SU-DHL-6 (cell line): ENCODE data around the gene LKAAEAR1.

Source experiments
- H2AFZ ChIP-seq: fragments of 200-600 bp; sonication (generic); 2 replicates; pipeline ENCODE4 v1.6.1; 2014; ENCODE audit warnings: low read depth, mild to moderate bottlenecking, moderate library complexity, mixed read lengths, antibody characterized with exemption, low read length; ENCODE audit not compliant: severe bottlenecking
- H3F3A ChIP-seq: fragments of 200-600 bp; shearing (Covaris generic); 2 replicates; pipeline ENCODE4 v1.6.0; 2016; ENCODE audit warnings: antibody characterized with exemption, mild to moderate bottlenecking; ENCODE audit not compliant: insufficient read depth
- H3K27ac ChIP-seq: fragments of 200-600 bp; sonication (generic); 2 replicates; pipeline ENCODE4 v1.5.1; 2016; ENCODE audit warnings: low read depth, mild to moderate bottlenecking, low read length, moderate library complexity, mixed read lengths
- H3K27me3 ChIP-seq: fragments of 200-600 bp; sonication (generic), shearing (Covaris generic); 2 replicates; pipeline ENCODE4 v1.6.0; 2014; ENCODE audit warnings: mild to moderate bottlenecking, low read length
- H3K36me3 ChIP-seq: fragments of 200-600 bp; sonication (generic); 2 replicates; pipeline ENCODE4 v1.6.1; 2014; ENCODE audit warnings: mild to moderate bottlenecking, low read length, mixed read lengths
- H3K4me2 ChIP-seq: fragments of 300-600, 200-600 bp; shearing (Covaris generic), sonication (generic); 2 replicates; pipeline ENCODE4 v1.6.0; 2014; ENCODE audit warnings: low read length, low read depth, mild to moderate bottlenecking; ENCODE audit not compliant: poor library complexity, severe bottlenecking
- H3K4me3 ChIP-seq: fragments of 200-600 bp; sonication (generic); 2 replicates; pipeline ENCODE4 v1.5.1; 2014; ENCODE audit warnings: antibody characterized with exemption, low read length, mild to moderate bottlenecking, mixed read lengths; ENCODE audit not compliant: insufficient read depth, poor library complexity, severe bottlenecking
- H3K79me2 ChIP-seq: fragments of 200-600 bp; sonication (generic); 2 replicates; pipeline ENCODE4 v1.6.1; 2014; ENCODE audit warnings: mild to moderate bottlenecking, low read length, moderate library complexity; ENCODE audit not compliant: insufficient read depth
- H3K9ac ChIP-seq: fragments of 200-600 bp; sonication (generic); 2 replicates; pipeline ENCODE4 v1.7.0; 2014; ENCODE audit warnings: mild to moderate bottlenecking, low read length
- H3K9me2 ChIP-seq: fragments of 200-600 bp; sonication (generic); replicated peaks from 2 replicates; pipeline ENCODE4 v1.6.1; 2014; ENCODE audit warnings: low read length; ENCODE audit not compliant: insufficient read depth
- H3K9me3 ChIP-seq: fragments of 200-600 bp; sonication (generic); 2 replicates; pipeline ENCODE4 v1.6.1; 2014; ENCODE audit warnings: low read length, mixed read lengths; ENCODE audit not compliant: insufficient read depth
- H4K20me1 ChIP-seq: fragments of 200-600 bp; sonication (generic); 2 replicates; pipeline ENCODE4 v1.6.1; 2014; ENCODE audit warnings: low read depth, mild to moderate bottlenecking, antibody characterized with exemption, low read length, moderate library complexity, mixed read lengths
- EZH2phosphoT487 ChIP-seq: fragments of 200-600 bp; sonication (generic), shearing (Covaris generic); conservative IDR thresholded peaks from 2 replicates; pipeline ENCODE4 v1.6.1; 2018; ENCODE audit warnings: mild to moderate bottlenecking, antibody characterized with exemption, low read length, moderate library complexity, mixed read lengths
- TF ChIP-seq, protein P1 (sequence below): fragments of 200-600 bp; sonication (generic); IDR thresholded peaks from one replicate; pipeline ENCODE4 v1.5.1; 2017; ENCODE audit warnings: antibody characterized with exemption, mild to moderate bottlenecking, low read length, moderate library complexity; ENCODE audit not compliant: insufficient read depth, poor library complexity, severe bottlenecking

The LKAAEAR1 gene

DNA sequence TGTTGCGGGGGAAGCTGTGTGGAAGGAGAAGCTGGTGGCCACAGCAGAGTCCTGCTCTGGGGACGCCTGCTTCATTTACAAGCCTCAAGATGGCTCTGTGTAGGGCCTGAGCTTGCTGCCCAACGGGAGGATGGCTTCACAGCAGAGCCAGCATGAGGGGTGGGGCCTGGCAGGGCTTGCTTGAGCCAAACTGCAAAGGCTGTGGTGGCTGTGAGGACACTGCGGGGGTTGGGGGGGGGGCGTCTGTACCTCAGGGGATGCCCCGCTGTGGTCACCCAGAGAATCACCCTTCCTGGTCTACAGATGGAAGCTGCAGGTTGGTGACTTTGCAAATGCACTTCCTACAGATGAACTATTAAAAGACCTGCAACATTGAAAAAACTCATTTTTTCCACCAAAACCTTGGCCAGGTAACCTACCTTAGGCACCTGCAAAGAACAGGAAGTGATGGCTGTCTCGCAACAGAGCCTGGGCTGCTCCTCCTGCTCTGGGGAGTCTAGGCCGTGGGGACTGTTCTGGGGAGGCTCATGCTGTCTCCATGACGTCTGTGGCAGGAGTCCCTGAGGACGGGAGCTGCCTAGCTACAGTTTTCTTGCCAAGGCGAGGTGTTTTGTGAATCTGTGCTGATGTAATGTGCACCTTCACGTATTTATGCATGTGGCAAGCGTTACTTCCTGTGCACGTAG is 15.8 kb upstream of the LKAAEAR1 start:
- TF ChIP-seq, protein P1, sequence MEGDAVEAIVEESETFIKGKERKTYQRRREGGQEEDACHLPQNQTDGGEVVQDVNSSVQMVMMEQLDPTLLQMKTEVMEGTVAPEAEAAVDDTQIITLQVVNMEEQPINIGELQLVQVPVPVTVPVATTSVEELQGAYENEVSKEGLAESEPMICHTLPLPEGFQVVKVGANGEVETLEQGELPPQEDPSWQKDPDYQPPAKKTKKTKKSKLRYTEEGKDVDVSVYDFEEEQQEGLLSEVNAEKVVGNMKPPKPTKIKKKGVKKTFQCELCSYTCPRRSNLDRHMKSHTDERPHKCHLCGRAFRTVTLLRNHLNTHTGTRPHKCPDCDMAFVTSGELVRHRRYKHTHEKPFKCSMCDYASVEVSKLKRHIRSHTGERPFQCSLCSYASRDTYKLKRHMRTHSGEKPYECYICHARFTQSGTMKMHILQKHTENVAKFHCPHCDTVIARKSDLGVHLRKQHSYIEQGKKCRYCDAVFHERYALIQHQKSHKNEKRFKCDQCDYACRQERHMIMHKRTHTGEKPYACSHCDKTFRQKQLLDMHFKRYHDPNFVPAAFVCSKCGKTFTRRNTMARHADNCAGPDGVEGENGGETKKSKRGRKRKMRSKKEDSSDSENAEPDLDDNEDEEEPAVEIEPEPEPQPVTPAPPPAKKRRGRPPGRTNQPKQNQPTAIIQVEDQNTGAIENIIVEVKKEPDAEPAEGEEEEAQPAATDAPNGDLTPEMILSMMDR: no peak
- TF ChIP-seq EZH2phosphoT487: no peak
- Histone ChIP-seq H3K79me2 (no peaks in the 10 kb centered on the region), H2AFZ (peak overlapping the region; percentile 38), H3K9me2 (no peaks in the 10 kb centered on the region), H3K27me3 (no peaks in the 10 kb centered on the region), H4K20me1 (no peaks in the 10 kb centered on the region), H3K4me3 (no peak overlapping the region), H3K4me2 (peak overlapping the region; percentile 26), H3K9ac (no peak overlapping the region), H3K27ac (peak overlapping the region; percentile 53), H3K36me3 (no peaks in the 10 kb centered on the region), H3K9me3 (no peaks in the 10 kb centered on the region), H3F3A (no peaks in the 10 kb centered on the region)

GRCh38 chr20:64099086-64099786 is 15.0 kb upstream of the LKAAEAR1 start:
- Histone ChIP-seq H3K4me3 (no peak overlapping the region), H3K9ac (no peak overlapping the region), H3K27me3 (no peaks in the 10 kb centered on the region), H4K20me1 (no peaks in the 10 kb centered on the region), H3K36me3 (no peaks in the 10 kb centered on the region), H3K9me3 (no peaks in the 10 kb centered on the region), H3F3A (no peaks in the 10 kb centered on the region), H3K4me2 (no peak overlapping the region), H3K79me2 (no peaks in the 10 kb centered on the region), H3K9me2 (no peaks in the 10 kb centered on the region), H2AFZ (no peak overlapping the region), H3K27ac (no peak overlapping the region)
- TF ChIP-seq EZH2phosphoT487: no peak
- TF ChIP-seq, protein P1: no peak

- no peaks in the 10 kb centered on the region for H3K36me3 ChIP-seq
- H3K4me2 ChIP-seq: no peak overlapping the region
- no peaks in the 10 kb centered on the region for H4K20me1 ChIP-seq
- H3K4me3 ChIP-seq: no peak overlapping the region
- no peaks in the 10 kb centered on the region for H3K9me2 ChIP-seq
- no peak overlapping the region for H3K27ac ChIP-seq
- no peaks in the 10 kb centered on the region for H3K27me3 ChIP-seq
- TF ChIP-seq EZH2phosphoT487: no peak
- no peak overlapping the region for H3K9ac ChIP-seq
- no peaks in the 10 kb centered on the region for H3K9me3 ChIP-seq
- no peak overlapping the region for H2AFZ ChIP-seq
- no peaks in the 10 kb centered on the region for H3K79me2 ChIP-seq
- H3F3A ChIP-seq: no peaks in the 10 kb centered on the region
Observed at GRCh38 chr20:64098471-64099013, 14.3 kb upstream of the LKAAEAR1 start.

GRCh38 chr20:64096535-64096934 is 12.3 kb upstream of the LKAAEAR1 start:
- Histone ChIP-seq H3K9me3 (no peaks in the 10 kb centered on the region), H3K4me2 (no peak overlapping the region), H3K27ac (no peak overlapping the region), H4K20me1 (no peaks in the 10 kb centered on the region), H3K79me2 (no peaks in the 10 kb centered on the region), H3K9ac (no peak overlapping the region), H3K27me3 (no peaks in the 10 kb centered on the region), H3K9me2 (no peaks in the 10 kb centered on the region), H2AFZ (no peak overlapping the region), H3K36me3 (no peaks in the 10 kb centered on the region), H3F3A (no peaks in the 10 kb centered on the region), H3K4me3 (no peak overlapping the region)
- TF ChIP-seq, protein P1: no peak
- no peak for TF ChIP-seq EZH2phosphoT487
